Fibroblast of the aortic adventitia (primary cell): Measurements from ENCODE around the gene SEC14L3. TPM values are rescaled to one million over a fixed set of nuclear protein-coding genes. Genes with fewer than 3 reads are reported as not detected.
A peak's percentile ranks its signal among the peaks of the same experiment; 100 is the strongest.

Source experiments
- DNase-seq: peaks from one replicate; pipeline ENCODE4 v3.0.0-alpha.2; 2010; ENCODE audit warnings: low read depth
- H3K4me3 ChIP-seq: 2 replicates; pipeline ENCODE4 v1.5.1; 2011; ENCODE audit warnings: low read depth, mild to moderate bottlenecking, control low read depth, low read length, moderate library complexity
- total RNA-seq: library from RNA; depleted of rRNA; stranded (reverse); fragments of >200 nt; gene quantifications from 2 replicates; pipeline ENCODE4 v1.2.3, GENCODE V29; 2012; ENCODE audit warnings: low replicate concordance
- TF ChIP-seq, protein P1 (sequence below): IDR thresholded peaks from 2 replicates; pipeline ENCODE4 v1.5.1; 2011; ENCODE audit warnings: mild to moderate bottlenecking, low read length, control low read depth, inconsistent platforms; ENCODE audit not compliant: insufficient read depth

The SEC14L3 gene
- total RNA-seq, 1 donor, result not detected

GRCh38 chr22:30447656-30448055 is 24.2 kb downstream of the SEC14L3 start:
- DNase-seq, result no peak
- TF ChIP-seq, protein P1, sequence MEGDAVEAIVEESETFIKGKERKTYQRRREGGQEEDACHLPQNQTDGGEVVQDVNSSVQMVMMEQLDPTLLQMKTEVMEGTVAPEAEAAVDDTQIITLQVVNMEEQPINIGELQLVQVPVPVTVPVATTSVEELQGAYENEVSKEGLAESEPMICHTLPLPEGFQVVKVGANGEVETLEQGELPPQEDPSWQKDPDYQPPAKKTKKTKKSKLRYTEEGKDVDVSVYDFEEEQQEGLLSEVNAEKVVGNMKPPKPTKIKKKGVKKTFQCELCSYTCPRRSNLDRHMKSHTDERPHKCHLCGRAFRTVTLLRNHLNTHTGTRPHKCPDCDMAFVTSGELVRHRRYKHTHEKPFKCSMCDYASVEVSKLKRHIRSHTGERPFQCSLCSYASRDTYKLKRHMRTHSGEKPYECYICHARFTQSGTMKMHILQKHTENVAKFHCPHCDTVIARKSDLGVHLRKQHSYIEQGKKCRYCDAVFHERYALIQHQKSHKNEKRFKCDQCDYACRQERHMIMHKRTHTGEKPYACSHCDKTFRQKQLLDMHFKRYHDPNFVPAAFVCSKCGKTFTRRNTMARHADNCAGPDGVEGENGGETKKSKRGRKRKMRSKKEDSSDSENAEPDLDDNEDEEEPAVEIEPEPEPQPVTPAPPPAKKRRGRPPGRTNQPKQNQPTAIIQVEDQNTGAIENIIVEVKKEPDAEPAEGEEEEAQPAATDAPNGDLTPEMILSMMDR, result no peak
- H3K4me3 ChIP-seq, result no peak overlapping the region

DNA sequence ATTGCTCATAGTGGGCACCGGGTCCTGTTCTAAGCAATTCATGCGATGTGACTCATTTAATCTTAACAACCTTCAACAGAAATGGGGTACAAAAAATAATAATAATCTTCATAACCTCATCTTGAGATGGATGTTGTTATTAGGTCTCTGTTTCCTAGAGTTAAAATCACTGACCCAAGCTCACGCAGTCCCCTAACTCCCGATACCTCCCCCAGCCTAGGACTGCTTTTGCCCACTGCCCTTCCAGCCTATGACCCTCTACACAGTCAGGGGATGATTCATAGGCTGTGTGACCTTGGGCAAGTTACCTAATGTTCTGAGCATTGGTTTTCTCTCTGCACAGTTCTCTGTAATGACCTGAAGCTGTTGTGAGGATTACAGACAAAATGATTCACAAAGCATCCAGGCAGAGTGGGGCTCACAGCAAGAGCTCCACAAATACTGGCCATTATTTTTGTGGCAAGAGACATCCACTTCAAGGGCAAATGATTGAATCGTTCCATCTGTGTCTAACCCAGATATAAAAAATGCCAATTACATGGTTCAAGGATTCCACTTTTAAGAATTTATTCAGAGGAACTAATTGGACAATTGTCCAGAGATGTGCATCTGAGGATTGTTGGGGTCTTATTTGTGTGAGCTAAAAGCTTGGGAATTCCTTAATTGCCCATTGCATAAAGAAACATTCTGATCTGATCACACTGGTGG is 26.2 kb downstream of the SEC14L3 start:
- TF ChIP-seq, protein P1, result no peak
- no peak for DNase-seq
- H3K4me3 ChIP-seq, result no peak overlapping the region

DNA sequence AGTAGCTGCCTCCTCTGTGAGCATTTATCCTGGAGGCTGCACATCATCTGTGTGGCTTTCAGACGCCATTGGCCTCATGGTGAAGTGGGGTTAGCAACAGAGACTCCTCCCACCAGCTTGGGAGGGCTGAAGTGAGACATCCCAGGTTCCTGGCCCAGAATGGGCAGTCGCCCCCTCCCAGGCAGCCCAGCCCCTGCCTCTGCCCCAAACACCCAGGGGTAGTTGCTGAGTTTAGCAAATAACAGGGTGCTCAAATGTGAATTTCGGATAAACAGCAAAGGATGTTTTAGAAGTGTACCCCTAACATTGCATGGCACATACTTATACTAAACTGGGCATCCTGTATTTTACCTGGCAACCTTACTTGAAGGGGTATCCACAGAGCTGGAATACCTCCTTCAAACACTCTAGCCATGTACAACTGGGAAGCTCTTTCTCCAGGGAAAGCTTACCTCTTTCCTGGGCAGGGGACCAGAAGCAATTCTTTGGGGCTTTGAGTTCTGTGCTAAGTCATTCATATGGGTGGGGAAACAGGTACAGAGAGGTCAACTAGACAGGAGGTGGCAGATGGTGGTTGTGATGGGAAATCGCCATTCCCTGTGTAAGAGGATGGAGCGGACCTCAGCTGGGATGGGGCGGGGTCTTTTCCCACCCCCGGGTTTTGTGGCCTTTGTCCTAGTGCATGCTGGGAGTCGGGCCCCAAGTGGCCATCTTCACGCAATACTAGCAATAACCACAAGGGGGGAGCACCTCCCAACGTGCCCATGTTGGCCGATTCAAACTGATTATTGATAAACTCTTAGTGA is 27.0 kb downstream of the SEC14L3 start:
- TF ChIP-seq, protein P1, result peak; percentile 78
- no peak overlapping the region for H3K4me3 ChIP-seq
- DNase-seq, result peak; percentile 58

DNA sequence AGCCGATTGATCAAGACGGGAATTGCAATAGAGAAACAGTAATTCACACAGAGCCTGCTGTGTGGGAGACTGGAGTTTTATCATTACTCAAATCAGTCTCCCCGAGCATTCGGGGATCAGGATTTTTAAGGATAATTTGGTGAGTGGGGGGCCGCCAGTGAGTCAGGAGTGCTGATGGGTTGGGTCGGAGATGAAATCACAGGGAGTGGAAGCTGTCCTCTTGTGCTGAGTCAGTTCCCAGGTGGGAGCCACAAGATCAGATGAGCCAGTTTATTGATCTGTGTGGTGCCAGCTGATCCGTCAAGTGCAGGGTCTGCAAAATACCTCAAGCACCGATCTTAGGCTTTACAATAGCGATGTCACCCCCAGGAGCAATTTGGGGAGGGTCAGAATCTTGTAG is 30.7 kb downstream of the SEC14L3 start:
- no peak overlapping the region for H3K4me3 ChIP-seq
- DNase-seq, result no peak
- TF ChIP-seq, protein P1, result no peak

GRCh38 chr22:30439836-30440235 is 32.0 kb downstream of the SEC14L3 start:
- TF ChIP-seq, protein P1, result no peak
- DNase-seq, result no peak
- H3K4me3 ChIP-seq, result no peak overlapping the region

- TF ChIP-seq, protein P1, result no peak
- DNase-seq, result no peak
- H3K4me3 ChIP-seq, result no peak overlapping the region
Observed at GRCh38 chr22:30439226-30439625, 32.6 kb downstream of the SEC14L3 start.
